GM23338 (cell line): ENCODE data around the gene KRT15.

Experiments
- CTCF ChIP-seq, 2 experiments: fragments of 200-600 bp in 1 of 2; sonication (generic) in 1 of 2; conservative IDR thresholded peaks; 2 replicates each; pipeline versions ENCODE4 v1.5.1 to v1.6.1; 2016 to 2017; ENCODE audit warnings: antibody characterized with exemption in 2 of 2, low read depth in 2 of 2, mild to moderate bottlenecking in 2 of 2, moderate library complexity in 1 of 2
- EZH2 ChIP-seq: fragments of 200-600 bp; sonication (generic); IDR thresholded peaks from one replicate; pipeline ENCODE4 v1.8.0; 2017; ENCODE audit warnings: antibody characterized with exemption, mild to moderate bottlenecking, low read depth; ENCODE audit not compliant: unreplicated experiment
- REST ChIP-seq: IDR thresholded peaks from one replicate; pipeline ENCODE4 v1.6.1; 2018; ENCODE audit warnings: antibody characterized with exemption; ENCODE audit not compliant: unreplicated experiment
- ZNF331 ChIP-seq: fragments of 250-450 bp; sonication (Bioruptor Pico); IDR thresholded peaks from 2 replicates; pipeline ENCODE4 v1.5.0; 2020; ENCODE audit warnings: low read depth, mild to moderate bottlenecking, moderate library complexity
- TF ChIP-seq, protein P1 (sequence below): IDR thresholded peaks from 2 replicates; pipeline ENCODE4 v1.6.1; 2016; ENCODE audit warnings: antibody characterized with exemption

GRCh38 chr17:41565338-41565737 lies 46.6 kb upstream of the KRT15 start:
- TF ChIP-seq ZNF331 (CRISPR knock-in tag), result no peak
- TF ChIP-seq CTCF (conservative IDR thresholded peaks at IDR 0.05; ENCODE audit: low read depth in 2 of 2), result no peak
- no peak for TF ChIP-seq EZH2
- no peak for TF ChIP-seq REST
- TF ChIP-seq, protein P1, sequence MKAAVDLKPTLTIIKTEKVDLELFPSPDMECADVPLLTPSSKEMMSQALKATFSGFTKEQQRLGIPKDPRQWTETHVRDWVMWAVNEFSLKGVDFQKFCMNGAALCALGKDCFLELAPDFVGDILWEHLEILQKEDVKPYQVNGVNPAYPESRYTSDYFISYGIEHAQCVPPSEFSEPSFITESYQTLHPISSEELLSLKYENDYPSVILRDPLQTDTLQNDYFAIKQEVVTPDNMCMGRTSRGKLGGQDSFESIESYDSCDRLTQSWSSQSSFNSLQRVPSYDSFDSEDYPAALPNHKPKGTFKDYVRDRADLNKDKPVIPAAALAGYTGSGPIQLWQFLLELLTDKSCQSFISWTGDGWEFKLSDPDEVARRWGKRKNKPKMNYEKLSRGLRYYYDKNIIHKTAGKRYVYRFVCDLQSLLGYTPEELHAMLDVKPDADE, result no peak
